GM19397 (cell line): Measurements from ENCODE around the gene DCXR.

Source experiments
- ATAC-seq: cut with Tn5 transposase; IDR thresholded peaks from one replicate; pipeline ENCODE4 v1.9.1; 2021; ENCODE audit warnings: mild to moderate bottlenecking, moderate library complexity; ENCODE audit not compliant: unreplicated experiment

The DCXR gene

DNA sequence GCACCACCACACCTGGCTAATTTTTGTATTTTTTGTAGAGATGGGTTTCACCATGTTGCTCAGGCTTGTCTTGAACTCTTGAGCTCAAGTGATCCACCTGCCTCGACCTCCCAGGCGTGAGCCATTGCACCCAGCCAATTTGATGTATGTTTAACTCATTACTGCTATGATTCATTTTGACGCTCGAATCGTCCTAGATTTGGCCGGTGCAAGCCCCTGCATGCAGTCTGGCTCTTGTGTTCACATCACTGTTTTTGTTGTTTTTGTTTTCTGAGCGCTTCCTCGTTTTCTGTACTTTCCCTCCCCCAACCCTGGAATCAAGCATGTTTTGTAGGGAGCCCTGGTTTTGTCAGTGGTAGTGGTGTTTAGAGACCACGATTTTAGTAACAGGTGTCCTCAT is 35.9 kb upstream of the DCXR start:
- ATAC-seq, result no peak

DNA sequence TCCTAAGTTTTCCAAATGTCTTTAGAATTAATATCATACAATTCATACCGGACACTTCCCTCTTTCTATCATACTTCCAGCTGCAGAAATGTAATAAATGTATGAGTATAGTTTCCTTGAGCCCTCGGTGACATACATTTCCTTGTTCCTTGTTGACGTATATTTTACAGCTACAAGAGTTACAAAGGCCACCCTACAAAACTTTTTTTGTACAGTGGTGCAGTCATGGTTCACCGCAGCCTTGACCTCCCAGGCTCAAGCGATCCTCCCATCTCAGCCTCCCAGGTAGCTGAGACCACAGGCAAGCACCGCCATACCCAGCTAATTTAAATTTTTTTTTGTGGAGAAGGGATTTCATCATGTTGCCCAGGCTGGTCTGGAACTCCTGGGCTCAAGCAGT is 35.3 kb upstream of the DCXR start:
- no peak for ATAC-seq

DNA sequence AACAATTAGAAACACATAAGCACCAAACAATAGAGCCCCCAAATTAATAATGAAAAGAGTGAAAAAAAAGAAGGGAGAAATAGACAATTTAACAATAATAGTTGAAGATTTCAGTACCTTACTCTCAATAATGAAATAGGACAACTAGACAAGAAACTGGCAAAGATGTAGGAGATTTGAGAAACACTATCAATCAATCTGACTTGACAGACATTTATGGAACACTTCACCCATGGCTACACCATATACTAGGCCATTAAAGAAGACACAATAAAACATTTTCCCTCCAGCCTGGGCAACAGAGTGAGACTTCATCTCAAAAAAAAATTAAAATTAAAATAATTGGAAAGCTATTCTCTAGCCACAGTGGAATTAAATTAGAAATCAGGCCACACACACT is 33.1 kb upstream of the DCXR start:
- no peak for ATAC-seq

DNA sequence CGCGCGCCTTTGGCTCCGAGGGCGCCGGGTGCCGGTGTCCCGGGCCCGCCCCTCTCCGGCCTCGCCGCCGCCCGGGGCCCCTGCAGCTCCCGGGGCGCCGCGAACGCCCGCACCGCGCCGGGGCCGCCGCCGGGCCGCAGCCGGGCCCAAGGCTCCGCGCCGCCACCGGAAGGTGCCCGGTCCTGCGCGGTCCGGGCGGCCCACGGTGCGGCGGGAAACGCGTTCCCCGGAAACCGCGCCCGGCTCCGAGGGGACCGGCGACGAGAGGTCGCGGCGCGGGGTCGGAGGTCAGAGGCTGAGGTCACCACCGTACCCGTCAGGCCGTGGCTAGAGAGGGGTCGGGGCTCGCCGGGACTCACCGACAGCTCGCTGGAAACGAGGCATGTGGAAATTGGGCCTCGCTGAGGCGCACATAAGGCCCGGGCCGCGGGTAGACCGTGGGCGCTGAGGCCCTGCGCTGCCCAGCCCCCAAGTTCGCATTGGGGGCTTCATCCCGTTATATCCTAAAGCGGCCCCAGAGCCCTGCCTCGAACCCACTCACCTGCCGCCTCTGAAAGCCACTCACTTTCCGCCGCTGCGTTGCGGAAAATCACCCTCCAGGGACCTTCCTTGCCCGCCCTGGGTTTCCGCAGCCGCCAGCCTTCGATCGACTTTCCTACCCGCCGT is 28.3 kb upstream of the DCXR start, which contains the start of gene DUS1L:
DUS1L (minus strand) TSS at position 167 of the 666 bp plus-strand sequence. CDS start 745 bp downstream, outside the sequence.
- ATAC-seq, result peak; percentile 75

DNA sequence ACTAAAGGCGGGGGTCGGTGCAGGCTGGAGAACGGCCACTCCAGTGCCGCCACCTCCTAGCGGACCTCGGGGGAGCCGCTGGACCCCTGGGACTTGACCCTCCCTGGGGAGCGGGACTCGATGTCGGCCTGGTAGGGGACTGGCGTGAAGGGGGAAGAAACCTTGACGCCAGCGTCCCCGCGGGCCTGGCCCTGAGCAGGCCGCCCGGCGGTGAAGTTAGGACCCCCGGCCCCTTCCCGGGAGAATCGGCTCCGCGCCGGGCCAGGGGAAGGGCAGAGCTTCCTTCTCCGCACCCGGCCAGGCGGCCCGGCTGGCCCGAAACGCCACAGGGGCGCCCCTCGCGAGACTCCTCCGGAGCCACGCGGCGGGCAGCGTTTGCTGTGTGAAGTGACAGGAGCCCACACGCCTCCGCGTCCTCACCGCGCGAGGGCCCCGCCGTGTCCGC is 27.7 kb upstream of the DCXR start:
- ATAC-seq, result peak; percentile 35

DNA sequence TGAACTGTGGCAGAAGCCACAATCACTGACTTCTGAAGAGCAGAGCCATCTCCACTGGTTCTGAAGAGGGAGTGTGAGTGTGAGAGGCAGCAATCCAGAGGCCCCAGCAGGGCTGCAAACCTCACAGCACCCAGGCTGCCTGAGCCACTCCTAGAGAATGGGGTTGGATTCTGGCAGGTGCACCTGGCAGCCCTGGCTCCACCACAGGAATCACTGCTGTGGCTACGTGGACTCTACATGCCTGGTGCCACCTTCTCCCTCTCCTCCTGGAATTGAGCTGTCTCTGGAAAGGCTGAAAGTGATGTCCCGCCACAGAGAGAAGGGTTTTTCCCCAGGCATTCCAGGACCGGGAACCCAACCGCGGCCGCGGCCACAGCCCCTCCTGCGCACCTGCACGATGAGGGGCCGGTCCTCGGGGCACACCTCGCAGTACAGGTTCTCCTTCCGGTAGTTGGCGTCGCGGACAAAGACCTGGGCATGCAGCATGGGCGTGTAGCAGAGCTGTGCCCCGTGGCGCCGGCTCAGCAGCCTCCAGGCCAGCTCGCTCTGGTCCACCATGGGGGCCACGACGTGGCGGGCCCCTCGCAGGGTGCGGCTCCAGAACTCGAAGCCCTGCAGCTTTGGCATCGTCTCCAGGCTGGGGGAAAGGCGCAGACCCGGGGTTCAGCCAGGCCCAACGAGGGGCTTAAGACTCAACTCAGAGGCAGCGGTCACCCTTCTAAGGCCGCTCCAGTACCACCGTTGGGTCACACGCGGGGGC is 27.1 kb upstream of the DCXR start:
- ATAC-seq, result no peak

DNA sequence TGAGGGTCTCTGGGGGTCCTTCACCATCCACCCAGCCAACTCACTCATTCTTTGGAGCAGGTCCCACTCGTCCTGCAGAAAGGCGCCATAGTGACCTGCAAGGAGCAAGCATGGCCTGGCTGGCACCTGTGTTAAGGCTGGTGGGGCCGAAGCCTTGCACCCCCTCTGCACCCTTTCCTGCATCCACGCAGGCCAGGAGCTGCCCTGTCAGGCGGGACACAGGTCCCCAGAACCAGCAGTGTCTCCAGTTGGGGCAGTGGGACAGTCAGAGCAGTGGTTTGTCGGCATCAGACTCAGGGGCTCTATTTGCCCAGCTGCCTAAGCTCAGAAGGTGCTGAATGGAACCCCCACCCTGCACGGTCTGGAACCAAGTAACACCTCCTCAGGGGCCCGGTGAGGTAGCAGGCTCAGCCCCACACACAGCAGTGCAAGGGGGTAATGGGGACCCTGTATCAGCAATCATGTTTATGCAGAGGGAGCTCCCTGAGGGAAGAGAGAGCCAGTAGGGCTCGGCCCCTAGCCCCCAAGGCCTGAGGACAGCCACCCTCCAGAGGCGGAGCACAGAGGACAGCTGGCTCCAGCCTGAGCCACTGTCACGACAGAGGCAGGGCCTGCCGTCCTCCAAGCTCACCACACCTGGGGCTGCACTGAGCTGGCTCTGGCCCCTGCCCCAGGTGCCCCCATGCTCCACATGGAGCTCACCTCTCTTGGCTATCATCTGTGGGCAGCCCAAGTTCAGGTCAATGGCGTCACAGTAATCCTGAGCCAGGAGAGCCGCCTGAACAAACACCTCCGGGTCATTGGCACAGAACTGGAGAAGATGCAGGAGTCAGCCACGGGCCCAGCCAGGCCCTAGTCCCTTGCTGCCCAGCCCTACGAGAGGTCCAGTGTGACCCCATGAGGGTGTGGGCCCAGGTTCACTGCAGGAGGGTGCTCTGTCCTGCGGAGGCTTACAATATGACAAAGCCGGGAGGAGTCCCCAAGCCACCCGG is 26.2 kb upstream of the DCXR start:
- ATAC-seq, result no peak

DNA sequence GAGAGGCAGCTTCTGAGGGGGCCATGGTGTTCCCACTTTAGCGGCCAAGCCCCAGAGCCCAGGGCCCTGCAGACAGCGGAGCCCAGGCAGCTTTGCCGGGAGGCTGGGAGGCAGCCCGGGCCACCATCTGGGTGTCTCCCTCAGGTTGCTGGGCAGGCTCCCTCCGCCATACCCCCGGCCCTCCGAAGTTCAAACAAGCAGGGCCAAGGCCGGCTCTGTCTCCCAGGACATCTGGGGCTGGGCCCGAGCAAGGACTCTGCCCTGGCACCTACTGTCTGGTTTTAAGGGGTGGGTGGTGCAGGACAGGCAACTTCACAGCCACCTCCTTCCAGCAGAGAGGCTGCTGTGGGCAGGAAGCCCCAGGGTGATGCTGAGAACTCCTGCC is 25.5 kb upstream of the DCXR start:
- no peak for ATAC-seq

DNA sequence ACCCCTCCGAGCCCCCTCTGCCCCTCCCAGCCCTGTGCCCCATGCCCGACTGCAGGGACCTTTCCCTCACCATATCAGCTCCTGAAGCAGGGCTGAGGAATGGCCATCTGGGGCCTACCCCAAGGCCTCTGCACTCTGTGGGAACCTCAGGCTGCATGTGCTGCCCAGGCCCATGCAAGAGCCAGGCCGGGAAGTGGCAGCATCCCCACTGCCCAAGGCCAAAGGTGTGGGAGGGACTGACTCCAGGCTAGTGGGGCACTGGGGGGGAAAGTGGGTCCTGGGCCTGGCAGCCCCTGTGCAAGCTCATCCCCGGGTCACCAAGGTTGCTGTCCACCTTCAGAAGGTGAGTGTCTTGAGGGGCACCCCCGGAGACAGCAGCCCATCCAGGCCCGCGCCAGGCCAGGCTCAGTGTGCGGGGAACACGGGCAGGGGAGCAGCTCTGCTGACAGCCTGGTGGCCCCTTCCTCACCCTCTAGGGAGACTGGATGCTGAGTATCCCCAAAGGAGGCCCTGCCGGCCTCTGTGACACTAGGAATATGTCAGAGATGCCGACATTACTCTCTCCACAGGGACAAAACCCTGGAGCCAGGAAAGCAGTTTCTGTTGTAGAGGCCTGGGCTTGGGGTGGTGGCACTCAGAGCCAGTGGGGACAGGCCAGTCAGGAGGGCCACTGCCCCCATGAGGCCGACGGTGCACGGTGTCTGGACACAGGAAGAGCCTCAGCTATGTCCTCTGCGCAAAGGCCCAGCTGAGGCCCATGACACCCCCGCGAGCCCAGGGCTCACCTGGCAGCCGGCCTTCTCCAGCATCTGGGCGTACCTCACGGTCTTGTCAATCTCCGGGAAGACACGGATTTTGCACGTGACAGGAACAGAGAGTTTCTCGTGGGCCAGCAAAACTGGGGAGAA is 24.8 kb upstream of the DCXR start:
- no peak for ATAC-seq

DNA sequence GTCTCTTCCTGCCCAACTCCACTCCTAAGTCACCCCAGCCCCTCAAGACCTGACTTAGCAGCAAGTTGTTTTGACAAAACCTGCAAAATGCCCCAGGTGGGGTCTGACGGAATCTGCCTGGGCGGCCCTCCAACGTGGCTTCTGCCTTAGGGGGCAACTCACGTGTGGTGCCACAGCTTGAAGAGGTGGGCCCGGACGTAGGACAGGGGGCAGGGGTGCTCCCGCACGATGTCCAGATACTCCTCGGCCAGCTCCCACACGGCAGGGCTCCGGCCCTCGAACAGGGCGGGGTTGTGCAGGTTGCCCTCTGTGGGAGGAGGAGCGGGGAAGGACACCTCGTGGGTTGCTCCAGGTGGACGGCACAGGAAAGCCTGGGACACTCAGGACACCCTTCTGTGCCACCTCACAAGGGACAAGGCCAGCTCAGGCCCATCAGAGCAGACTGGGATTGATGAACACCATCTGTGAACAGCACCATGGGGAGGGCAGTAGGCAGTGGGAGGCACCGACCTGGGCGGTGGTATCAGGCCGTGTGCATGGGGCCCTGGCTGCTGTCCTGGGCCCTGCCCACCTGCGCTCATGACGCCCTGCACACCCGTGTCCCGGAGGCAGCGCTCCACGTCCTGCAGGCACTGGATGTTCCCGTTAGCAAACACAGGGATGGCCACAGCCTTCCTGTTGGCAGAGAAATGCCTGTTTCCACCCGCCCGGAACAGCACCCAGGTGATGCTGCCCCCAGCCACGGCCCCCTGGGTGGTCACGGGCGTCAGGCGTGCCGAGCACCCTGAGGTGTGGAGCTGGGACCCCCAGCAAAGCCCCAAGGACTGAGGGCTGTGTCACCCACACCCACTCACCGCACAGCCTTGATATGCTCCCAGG is 23.8 kb upstream of the DCXR start:
- ATAC-seq, result no peak

DNA sequence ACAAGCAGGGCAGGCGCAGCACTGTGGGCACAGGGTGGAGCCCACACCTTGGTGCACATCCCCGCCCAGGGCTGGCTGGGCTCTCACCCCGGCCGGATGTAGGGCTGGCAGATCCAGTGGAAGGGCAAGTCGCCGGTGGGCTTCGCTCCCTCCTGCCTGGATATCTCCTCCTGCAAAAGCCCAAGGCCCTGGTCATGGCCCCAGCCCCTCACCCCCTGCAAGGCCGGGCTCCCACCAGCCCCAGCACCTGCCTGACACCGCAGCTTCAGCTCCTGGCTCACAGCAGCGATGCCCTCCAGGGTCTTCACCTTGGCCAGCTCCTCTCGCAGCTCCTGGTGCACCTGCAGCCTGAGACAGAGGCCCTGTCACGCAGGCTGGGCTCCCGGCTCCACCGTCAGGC is 23.1 kb upstream of the DCXR start:
- no peak for ATAC-seq

DNA sequence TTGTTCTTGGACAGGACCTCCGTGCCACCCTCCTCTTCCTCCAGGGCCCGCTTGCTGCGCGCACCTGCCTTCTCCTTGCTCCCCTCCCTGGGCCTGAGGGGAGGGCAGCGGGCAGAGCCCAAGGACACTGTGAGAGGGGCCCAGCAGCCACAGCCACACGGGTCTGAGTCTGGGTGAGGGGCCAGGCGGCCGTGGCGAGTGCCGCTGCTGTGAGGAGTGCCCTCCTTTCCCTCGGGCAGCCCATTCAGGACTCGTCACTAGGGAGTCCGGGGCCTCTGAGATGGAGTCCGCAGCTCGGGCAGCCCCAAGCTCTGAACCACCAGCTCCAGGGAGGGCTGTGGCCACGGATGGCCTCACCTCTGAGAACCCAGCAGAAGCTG is 22.5 kb upstream of the DCXR start:
- no peak for ATAC-seq

DNA sequence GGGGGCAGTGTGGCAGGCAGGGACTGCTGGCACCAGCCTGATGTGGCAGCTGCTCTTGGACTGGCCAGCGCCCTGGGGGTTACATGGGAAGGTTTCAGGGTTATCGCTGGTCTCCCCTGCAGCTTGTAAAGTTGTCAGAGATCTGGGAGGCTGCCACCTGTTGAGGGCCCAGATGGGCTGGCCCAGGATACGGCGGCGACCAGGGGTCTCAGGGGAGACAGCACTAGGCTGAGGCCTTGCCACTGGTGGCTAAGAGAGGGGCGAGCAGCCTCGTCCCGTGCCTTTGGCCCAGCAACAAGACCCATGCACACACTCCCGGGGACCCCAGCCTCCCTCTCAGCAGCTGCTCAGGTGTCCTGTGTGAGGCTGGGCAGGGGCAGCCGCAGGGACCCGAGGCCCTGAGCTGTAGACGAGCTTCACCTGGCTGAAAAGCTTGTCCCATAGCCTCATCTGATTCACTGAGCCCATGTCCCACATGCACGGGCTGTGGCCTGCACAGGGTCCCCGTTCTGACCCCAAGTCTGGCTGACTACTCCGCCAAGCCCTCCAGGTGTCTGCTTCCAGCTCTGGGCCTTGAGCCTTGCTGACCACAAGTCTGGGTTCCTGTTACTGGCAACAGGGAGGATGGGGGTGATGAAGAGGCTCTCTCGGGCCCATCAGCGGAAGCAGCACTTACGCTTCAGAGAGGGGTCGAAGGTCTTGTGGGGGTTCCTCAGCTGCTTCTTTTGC is 21.9 kb upstream of the DCXR start:
- no peak for ATAC-seq

DNA sequence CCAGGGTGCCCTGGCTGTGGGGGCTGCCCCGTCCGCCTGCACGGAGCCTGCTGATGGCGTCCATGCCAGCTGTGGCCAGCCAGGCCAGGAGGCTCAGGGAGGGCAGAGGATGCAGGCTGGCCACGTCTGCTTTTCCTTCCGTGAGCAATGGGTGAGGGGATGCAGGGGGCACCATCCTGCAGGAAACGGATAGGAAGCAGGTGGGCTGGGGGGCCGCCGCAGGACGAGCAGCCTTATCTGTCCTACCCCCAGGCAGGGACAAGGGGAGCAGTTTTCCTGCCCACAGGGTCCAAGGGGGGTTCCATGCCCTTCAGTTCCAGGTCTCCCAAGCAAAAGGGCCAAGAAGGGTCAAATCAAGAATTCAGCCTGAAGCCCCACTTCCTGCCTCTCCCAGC is 21.4 kb upstream of the DCXR start:
- no peak for ATAC-seq

DNA sequence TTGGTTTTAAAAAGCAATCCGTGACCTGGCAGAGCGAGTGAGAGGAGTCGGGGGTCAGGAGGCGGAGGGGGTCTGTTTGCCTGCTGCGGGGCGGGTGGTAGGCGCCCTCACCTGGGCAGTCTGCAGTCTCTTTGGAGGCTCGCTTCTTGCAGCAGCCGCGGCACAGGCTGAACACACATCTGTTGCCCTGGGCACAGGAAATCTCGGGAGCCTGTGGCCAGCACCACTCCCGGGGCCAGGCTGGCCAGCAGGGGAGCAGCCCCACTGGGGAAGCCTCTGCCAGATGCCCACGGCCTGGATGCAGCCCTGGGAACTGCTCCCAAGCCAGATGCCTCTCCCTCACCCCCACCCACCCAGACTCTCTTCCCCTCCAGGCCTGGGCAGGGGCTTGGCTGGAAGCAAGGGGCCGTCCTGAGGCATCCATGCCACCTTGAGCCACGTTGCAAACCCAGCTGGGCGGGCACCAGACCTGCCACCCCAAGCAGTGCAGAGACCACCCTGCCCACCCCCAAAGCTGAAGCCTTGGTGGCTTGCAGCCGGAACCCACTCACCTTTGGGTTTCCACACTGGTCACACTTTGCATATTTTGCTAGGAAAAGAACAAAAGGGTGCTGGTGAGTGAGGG is 20.8 kb upstream of the DCXR start:
- ATAC-seq, result no peak

DNA sequence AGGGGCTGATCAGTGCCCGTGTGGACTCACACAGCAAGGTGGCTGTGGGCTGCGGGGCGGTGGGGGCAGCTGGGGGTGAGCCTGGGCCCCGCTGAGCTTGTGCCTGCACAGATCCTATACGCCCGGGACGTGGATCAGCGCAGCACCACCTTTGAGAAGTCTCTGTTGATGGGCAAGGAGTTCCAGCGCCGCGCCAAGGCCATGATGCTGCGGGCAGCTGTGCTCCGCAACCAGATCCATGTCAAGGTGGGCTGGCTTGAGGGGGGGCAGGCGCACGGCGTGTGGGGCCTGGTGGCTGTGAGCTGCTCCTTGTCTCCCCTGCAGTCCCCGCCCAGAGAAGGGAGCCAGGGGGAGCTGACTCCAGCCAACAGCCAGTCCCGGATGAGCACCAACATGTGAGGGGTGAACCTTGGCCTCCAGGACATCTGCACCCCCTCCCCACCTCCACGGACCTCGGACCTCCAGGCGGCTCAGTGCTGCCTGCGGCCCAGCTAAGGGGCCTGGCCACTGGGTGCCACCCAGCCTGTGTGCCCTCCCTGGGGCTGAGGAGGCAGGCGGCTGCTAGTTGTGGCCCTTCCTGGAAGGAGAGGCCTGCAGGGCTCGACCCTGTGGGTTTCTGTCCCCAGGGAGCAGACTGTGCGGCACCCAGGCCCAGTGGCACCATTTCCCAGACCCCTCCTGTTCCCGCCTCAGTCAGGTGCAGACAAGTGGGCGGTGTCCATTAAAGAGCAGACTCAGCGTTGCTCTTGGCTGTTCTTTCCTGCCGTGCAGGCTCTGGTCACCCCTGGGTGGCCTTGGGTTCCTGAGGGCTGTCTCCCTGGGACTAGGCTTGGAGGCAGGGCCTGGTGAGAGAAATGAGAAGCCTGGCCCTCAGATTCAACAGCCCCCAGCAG is 19.5 kb upstream of the DCXR start:
- ATAC-seq, result no peak
